GM12865 (cell line): ENCODE results near the gene FBXO30.

Experiments used
- DNase-seq: peaks from one replicate; pipeline ENCODE4 v3.0.0; 2010; ENCODE audit warnings: low read depth
- H3K4me3 ChIP-seq: 2 replicates; pipeline ENCODE4 v1.5.1; 2011; ENCODE audit warnings: mild to moderate bottlenecking, low read depth, low read length, control low read depth
- TF ChIP-seq, protein P1 (sequence below): IDR thresholded peaks from 2 replicates; pipeline ENCODE4 v1.5.1; 2011; ENCODE audit warnings: low read length, control low read depth, low read depth, inconsistent platforms; ENCODE audit not compliant: insufficient read depth; ENCODE audit errors: missing control alignments

The FBXO30 gene

DNA sequence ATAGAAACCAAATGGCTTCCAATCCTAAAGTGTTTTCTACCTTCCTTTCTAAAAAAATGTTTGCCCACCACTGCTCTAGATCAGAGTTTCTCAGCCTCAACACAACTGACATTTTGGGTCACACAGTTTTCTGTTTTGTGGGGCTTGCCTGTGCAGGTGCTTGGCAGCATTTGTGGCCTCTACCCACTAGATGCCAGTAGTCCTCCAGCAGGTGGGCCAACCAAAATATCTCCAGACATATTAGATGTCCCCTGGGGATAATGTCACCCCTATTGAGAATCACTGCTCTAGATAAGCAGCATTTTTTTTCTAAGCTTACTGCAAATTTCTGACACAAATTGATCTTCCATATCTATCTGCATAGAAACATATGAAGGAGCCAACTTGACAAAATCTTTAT, 53.0 kb downstream of the FBXO30 start:
- DNase-seq = peak; percentile 52
- no peak overlapping the region for H3K4me3 ChIP-seq
- TF ChIP-seq, protein P1, sequence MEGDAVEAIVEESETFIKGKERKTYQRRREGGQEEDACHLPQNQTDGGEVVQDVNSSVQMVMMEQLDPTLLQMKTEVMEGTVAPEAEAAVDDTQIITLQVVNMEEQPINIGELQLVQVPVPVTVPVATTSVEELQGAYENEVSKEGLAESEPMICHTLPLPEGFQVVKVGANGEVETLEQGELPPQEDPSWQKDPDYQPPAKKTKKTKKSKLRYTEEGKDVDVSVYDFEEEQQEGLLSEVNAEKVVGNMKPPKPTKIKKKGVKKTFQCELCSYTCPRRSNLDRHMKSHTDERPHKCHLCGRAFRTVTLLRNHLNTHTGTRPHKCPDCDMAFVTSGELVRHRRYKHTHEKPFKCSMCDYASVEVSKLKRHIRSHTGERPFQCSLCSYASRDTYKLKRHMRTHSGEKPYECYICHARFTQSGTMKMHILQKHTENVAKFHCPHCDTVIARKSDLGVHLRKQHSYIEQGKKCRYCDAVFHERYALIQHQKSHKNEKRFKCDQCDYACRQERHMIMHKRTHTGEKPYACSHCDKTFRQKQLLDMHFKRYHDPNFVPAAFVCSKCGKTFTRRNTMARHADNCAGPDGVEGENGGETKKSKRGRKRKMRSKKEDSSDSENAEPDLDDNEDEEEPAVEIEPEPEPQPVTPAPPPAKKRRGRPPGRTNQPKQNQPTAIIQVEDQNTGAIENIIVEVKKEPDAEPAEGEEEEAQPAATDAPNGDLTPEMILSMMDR = peak; percentile 20

DNA sequence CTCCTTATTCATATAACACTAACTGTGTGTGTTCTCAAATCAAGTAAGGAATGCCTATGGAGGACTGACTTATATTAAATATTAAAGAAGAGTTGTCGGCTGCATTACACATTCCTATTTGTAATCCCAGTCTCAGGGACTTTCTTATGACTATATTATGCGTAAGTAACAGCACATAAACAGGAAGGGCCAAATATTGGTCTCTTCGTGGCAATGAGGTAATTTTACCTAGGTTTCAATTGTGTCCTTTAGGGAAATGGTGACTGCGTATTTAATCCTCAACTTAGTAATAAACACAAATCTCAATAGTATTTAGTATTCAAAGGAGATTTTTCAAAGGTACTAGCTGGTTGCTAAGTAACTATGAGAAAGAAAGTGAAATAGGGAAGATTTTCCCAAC, 56.5 kb downstream of the FBXO30 start:
- no peak for DNase-seq
- no peak overlapping the region for H3K4me3 ChIP-seq
- TF ChIP-seq, protein P1 = no peak

- H3K4me3 ChIP-seq = no peak overlapping the region
- DNase-seq = no peak
- TF ChIP-seq, protein P1 = no peak
Observed at GRCh38 chr6:145756170-145756662, 58.4 kb downstream of the FBXO30 start.

DNA sequence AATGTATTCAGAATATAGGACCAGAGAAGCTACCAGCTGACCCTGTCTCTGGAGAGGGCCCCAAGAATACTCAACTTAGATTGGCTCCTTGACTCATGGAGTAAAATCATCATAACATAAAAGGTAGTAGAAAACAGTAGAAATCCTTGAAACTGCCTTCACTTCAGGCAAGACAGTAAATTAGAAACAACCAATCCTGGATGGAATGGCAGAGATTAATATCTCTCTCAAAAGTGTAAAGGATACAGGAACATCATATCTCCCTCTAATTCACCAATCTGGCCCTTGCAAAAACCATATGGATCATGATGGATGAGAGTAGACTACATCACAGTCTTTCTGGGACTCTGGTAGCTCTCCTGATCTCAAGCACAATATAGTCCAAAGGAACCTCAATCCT, 58.9 kb downstream of the FBXO30 start:
- TF ChIP-seq, protein P1 = no peak
- DNase-seq = no peak
- H3K4me3 ChIP-seq = no peak overlapping the region

DNA sequence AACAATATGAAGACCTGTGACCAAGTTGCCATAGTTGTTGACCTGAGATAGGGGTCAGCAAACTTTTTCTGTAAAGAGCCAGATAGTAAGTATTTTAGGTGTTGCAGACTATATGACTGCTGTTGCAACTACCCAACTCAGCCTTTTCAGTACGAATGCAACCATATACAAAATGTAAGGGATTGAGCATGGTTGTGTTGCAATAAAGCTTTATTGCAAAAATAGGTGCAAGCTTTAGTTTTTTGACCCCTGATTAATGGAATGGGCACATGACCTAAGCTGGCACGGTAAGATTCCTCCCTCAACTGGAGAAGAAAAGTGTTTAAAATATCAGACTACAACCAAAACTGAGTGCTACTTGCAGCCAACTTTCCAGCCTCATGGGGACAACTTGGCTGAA, 62.0 kb downstream of the FBXO30 start:
- no peak for DNase-seq
- no peak overlapping the region for H3K4me3 ChIP-seq
- TF ChIP-seq, protein P1 = no peak

DNA sequence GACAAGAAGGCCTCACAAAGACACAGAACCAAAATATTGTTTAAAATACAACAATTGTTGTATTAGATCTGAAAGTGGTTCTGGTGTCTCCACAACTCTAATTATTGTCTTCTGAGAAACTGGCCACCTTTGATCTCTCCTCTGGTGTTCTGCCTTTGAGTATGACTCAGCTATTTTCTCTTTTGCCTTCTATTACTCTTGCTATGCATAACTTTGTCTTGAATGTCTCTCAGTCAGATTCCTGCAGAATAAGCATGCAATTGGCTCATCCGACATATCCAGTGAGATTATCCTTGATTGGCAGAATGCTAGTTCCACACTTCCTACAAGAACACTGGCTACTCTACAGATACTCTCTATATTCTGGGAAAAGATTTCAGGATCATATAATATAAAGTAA, 65.0 kb downstream of the FBXO30 start:
- H3K4me3 ChIP-seq = no peak overlapping the region
- TF ChIP-seq, protein P1 = no peak
- peak; percentile 41 for DNase-seq

DNA sequence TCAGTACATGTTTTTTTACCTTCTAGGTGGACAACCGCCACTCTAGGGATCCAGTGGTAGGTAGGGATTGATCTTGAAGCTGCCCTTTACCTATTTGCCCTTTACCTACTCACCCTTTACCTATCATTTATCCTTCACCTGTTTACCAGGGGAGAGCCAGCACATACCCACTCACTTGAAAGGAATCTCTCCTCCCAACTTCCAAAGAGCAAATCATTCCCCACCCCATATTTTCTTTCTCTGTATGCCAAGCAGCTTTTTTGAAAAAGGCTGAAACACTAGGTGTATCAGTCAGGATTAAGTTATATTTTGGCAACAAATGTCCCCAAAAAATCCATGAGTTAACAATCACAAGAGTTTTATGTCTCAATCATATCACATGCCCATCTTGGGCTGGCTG, 68.7 kb downstream of the FBXO30 start:
- TF ChIP-seq, protein P1 = no peak
- no peak for DNase-seq
- no peak overlapping the region for H3K4me3 ChIP-seq
